ENCODE measurements around the gene FBLN2. TPM values are rescaled to one million over a fixed set of nuclear protein-coding genes. Genes with fewer than 3 reads are reported as not detected.
"Not testable (repeated sequence)": the region's sequence is repeated elsewhere in the genome, so short reads cannot be mapped to it uniquely, and the experiment has no call there.

FBLN2 gene
- polyA plus RNA-seq, 4 donors, result 0.45 to 30.8 (median 2.9) TPM

GRCh38 chr3:13516760-13517135, 32.2 kb upstream of the FBLN2 start:
- DNase-seq, result no peak
- Histone ChIP-seq H3K4me1 (ENCODE audit: control insufficient read depth in 3 of 3, insufficient read depth in 2 of 3, low read depth in 1 of 3, low read length in 2 of 3) (no peaks in the 10 kb centered on the region), H3K27me3 (ENCODE audit: control insufficient read depth in 3 of 3, insufficient read depth in 3 of 3, low read length in 3 of 3) (peaks cover 0 to 5% (median 0%) of the 10 kb centered on the region in 3 donors), H3K9me3 (ENCODE audit: control insufficient read depth in 2 of 2, insufficient read depth in 1 of 2, low read depth in 1 of 2, low read length in 1 of 2) (no peaks in the 10 kb centered on the region), H3K27ac (ENCODE audit: low read depth in 1 of 3, low read length in 2 of 3) (no peak overlapping the region), H3K4me3 (ENCODE audit: low read depth in 1 of 3, low read length in 3 of 3) (no peak overlapping the region), H3K36me3 (ENCODE audit: control insufficient read depth in 3 of 3, insufficient read depth in 2 of 3, low read depth in 1 of 3, low read length in 3 of 3) (no peaks in the 10 kb centered on the region)
- 90 to 91% (median 91%) methylated on average over 9 of the region's 9 CpGs for WGBS, 3 donors
- FAIRE-seq, result no peak

- Histone ChIP-seq H3K4me3 (ENCODE audit: low read depth in 1 of 3, low read length in 3 of 3) (no peak overlapping the region), H3K9me3 (ENCODE audit: control insufficient read depth in 2 of 2, insufficient read depth in 1 of 2, low read depth in 1 of 2, low read length in 1 of 2) (no peaks in the 10 kb centered on the region), H3K27ac (ENCODE audit: low read depth in 1 of 3, low read length in 2 of 3) (no peak overlapping the region), H3K36me3 (ENCODE audit: control insufficient read depth in 3 of 3, insufficient read depth in 2 of 3, low read depth in 1 of 3, low read length in 3 of 3) (no peaks in the 10 kb centered on the region), H3K27me3 (ENCODE audit: control insufficient read depth in 3 of 3, insufficient read depth in 3 of 3, low read length in 3 of 3) (peaks cover 0 to 5% (median 0%) of the 10 kb centered on the region in 3 donors), H3K4me1 (ENCODE audit: control insufficient read depth in 3 of 3, insufficient read depth in 2 of 3, low read depth in 1 of 3, low read length in 2 of 3) (no peaks in the 10 kb centered on the region)
- FAIRE-seq (no peak), DNase-seq (no peak)
- whole genome bisulfite sequencing, 3 donors, result 75 to 79% (median 76%) methylated on average over 18 of the region's 18 CpGs
These were observed 31.5 kb upstream of the FBLN2 start for GRCh38 chr3:13517253-13517977.

GRCh38 chr3:13518516-13518953, 30.4 kb upstream of the FBLN2 start:
- Histone ChIP-seq H3K36me3 (ENCODE audit: control insufficient read depth in 3 of 3, insufficient read depth in 2 of 3, low read depth in 1 of 3, low read length in 3 of 3) (no peaks in the 10 kb centered on the region), H3K27ac (ENCODE audit: low read depth in 1 of 3, low read length in 2 of 3) (no peak overlapping the region), H3K4me3 (ENCODE audit: low read depth in 1 of 3, low read length in 3 of 3) (no peak overlapping the region), H3K4me1 (ENCODE audit: control insufficient read depth in 3 of 3, insufficient read depth in 2 of 3, low read depth in 1 of 3, low read length in 2 of 3) (no peaks in the 10 kb centered on the region), H3K9me3 (ENCODE audit: control insufficient read depth in 2 of 2, insufficient read depth in 1 of 2, low read depth in 1 of 2, low read length in 1 of 2) (no peaks in the 10 kb centered on the region), H3K27me3 (ENCODE audit: control insufficient read depth in 3 of 3, insufficient read depth in 3 of 3, low read length in 3 of 3) (peaks cover 0 to 4% (median 0%) of the 10 kb centered on the region in 3 donors)
- FAIRE-seq (no peak), DNase-seq (no peak)
- 73 to 79% (median 77%) methylated on average over 15 of the region's 15 CpGs for WGBS, 3 donors

- Histone ChIP-seq H3K4me1 (ENCODE audit: control insufficient read depth in 3 of 3, insufficient read depth in 2 of 3, low read depth in 1 of 3, low read length in 2 of 3) (no peaks in the 10 kb centered on the region), H3K36me3 (ENCODE audit: control insufficient read depth in 3 of 3, insufficient read depth in 2 of 3, low read depth in 1 of 3, low read length in 3 of 3) (no peaks in the 10 kb centered on the region), H3K27ac (ENCODE audit: low read depth in 1 of 3, low read length in 2 of 3) (no peak overlapping the region), H3K27me3 (ENCODE audit: control insufficient read depth in 3 of 3, insufficient read depth in 3 of 3, low read length in 3 of 3) (no peaks in the 10 kb centered on the region), H3K9me3 (ENCODE audit: control insufficient read depth in 2 of 2, insufficient read depth in 1 of 2, low read depth in 1 of 2, low read length in 1 of 2) (no peaks in the 10 kb centered on the region), H3K4me3 (ENCODE audit: low read depth in 1 of 3, low read length in 3 of 3) (no peak overlapping the region)
- 76 to 85% (median 83%) methylated on average over 17 to 19 of the region's 19 CpGs for WGBS, 3 donors
- DNase-seq, result no peak
- no peak for FAIRE-seq
These were observed 29.7 kb upstream of the FBLN2 start for GRCh38 chr3:13519006-13519791.

GRCh38 chr3:13520326-13520880, 28.5 kb upstream of the FBLN2 start:
- H3K36me3 ChIP-seq (ENCODE audit: control insufficient read depth in 3 of 3, insufficient read depth in 2 of 3, low read depth in 1 of 3, low read length in 3 of 3), result no peaks in the 10 kb centered on the region
- no peak for DNase-seq
- 87 to 89% (median 87%) methylated on average over 9 of the region's 9 CpGs for WGBS, 3 donors
- no peaks in the 10 kb centered on the region for H3K4me1 ChIP-seq (ENCODE audit: control insufficient read depth in 3 of 3, insufficient read depth in 2 of 3, low read depth in 1 of 3, low read length in 2 of 3)
- H3K27me3 ChIP-seq (ENCODE audit: control insufficient read depth in 3 of 3, insufficient read depth in 3 of 3, low read length in 3 of 3), result no peaks in the 10 kb centered on the region
- no peaks in the 10 kb centered on the region for H3K9me3 ChIP-seq (ENCODE audit: control insufficient read depth in 2 of 2, insufficient read depth in 1 of 2, low read depth in 1 of 2, low read length in 1 of 2)
- H3K4me3 ChIP-seq (ENCODE audit: low read depth in 1 of 3, low read length in 3 of 3), result no peak overlapping the region
- no peak overlapping the region for H3K27ac ChIP-seq (ENCODE audit: low read depth in 1 of 3, low read length in 2 of 3)
- no peak for FAIRE-seq

- H3K36me3 ChIP-seq (ENCODE audit: control insufficient read depth in 3 of 3, insufficient read depth in 2 of 3, low read depth in 1 of 3, low read length in 3 of 3), result no peaks in the 10 kb centered on the region
- WGBS, 3 donors, result 61 to 74% (median 63%) methylated on average over 6 of the region's 6 CpGs
- H3K27me3 ChIP-seq (ENCODE audit: control insufficient read depth in 3 of 3, insufficient read depth in 3 of 3, low read length in 3 of 3), result no peaks in the 10 kb centered on the region
- no peak for DNase-seq
- H3K27ac ChIP-seq (ENCODE audit: low read depth in 1 of 3, low read length in 2 of 3), result no peak overlapping the region
- no peak for FAIRE-seq
- no peaks in the 10 kb centered on the region for H3K4me1 ChIP-seq (ENCODE audit: control insufficient read depth in 3 of 3, insufficient read depth in 2 of 3, low read depth in 1 of 3, low read length in 2 of 3)
- no peak overlapping the region for H3K4me3 ChIP-seq (ENCODE audit: low read depth in 1 of 3, low read length in 3 of 3)
- no peaks in the 10 kb centered on the region for H3K9me3 ChIP-seq (ENCODE audit: control insufficient read depth in 2 of 2, insufficient read depth in 1 of 2, low read depth in 1 of 2, low read length in 1 of 2)
These were observed 27.6 kb upstream of the FBLN2 start for GRCh38 chr3:13521309-13521708.

GRCh38 chr3:13521749-13522148, 27.2 kb upstream of the FBLN2 start:
- not testable (repeated sequence) for H3K9me3 ChIP-seq (ENCODE audit: control insufficient read depth in 2 of 2, insufficient read depth in 1 of 2, low read depth in 1 of 2, low read length in 1 of 2); H3K4me1 ChIP-seq (ENCODE audit: control insufficient read depth in 3 of 3, insufficient read depth in 2 of 3, low read depth in 1 of 3, low read length in 2 of 3); DNase-seq; H3K36me3 ChIP-seq (ENCODE audit: control insufficient read depth in 3 of 3, insufficient read depth in 2 of 3, low read depth in 1 of 3, low read length in 3 of 3); H3K27me3 ChIP-seq (ENCODE audit: control insufficient read depth in 3 of 3, insufficient read depth in 3 of 3, low read length in 3 of 3); H3K27ac ChIP-seq (ENCODE audit: low read depth in 1 of 3, low read length in 2 of 3); FAIRE-seq; H3K4me3 ChIP-seq (ENCODE audit: low read depth in 1 of 3, low read length in 3 of 3)
- 91 to 96% (median 91%) methylated on average over 2 of the region's 2 CpGs for WGBS, 3 donors

- DNase-seq, result no peak
- WGBS, 3 donors, result 94 to 100% (median 98%) methylated on average over 5 of the region's 5 CpGs
- Histone ChIP-seq H3K4me1 (ENCODE audit: control insufficient read depth in 3 of 3, insufficient read depth in 2 of 3, low read depth in 1 of 3, low read length in 2 of 3) (no peaks in the 10 kb centered on the region), H3K27ac (ENCODE audit: low read depth in 1 of 3, low read length in 2 of 3) (no peak overlapping the region), H3K36me3 (ENCODE audit: control insufficient read depth in 3 of 3, insufficient read depth in 2 of 3, low read depth in 1 of 3, low read length in 3 of 3) (no peaks in the 10 kb centered on the region), H3K27me3 (ENCODE audit: control insufficient read depth in 3 of 3, insufficient read depth in 3 of 3, low read length in 3 of 3) (no peaks in the 10 kb centered on the region), H3K9me3 (ENCODE audit: control insufficient read depth in 2 of 2, insufficient read depth in 1 of 2, low read depth in 1 of 2, low read length in 1 of 2) (no peaks in the 10 kb centered on the region), H3K4me3 (ENCODE audit: low read depth in 1 of 3, low read length in 3 of 3) (no peak overlapping the region)
- FAIRE-seq, result no peak
These were observed 26.7 kb upstream of the FBLN2 start for GRCh38 chr3:13522236-13522635.

All from small intestine (tissue), 7 donors.